HepG2 (cell line): Measurements from ENCODE around the gene DPYD. TPM values are rescaled to one million over a fixed set of nuclear protein-coding genes. Genes with fewer than 3 reads are reported as not detected.

ENCODE experiments used
- ATAC-seq: fragments of 200-7000 bp; cut with Tn5 transposase; 3 replicates; pipeline ENCODE4 v1.9.1; 2020; ENCODE audit warnings: mild to moderate bottlenecking, moderate library complexity
- BruUV-seq: library from RNA; stranded (reverse); fragments of 400-500 nt; replicated peaks from 2 replicates; lab custom pipeline; 2021; lab: Mats Ljungman, UMichigan
- CTCF ChIA-PET: fragments of 300-600 bp; formaldehyde crosslinking; extraction: SDS; loops from one replicate; lab custom pipeline; 2021; ENCODE audit warnings: low total read pairs, inconsistent platforms, low intra/inter-chr PET ratio; lab: Yijun Ruan, JAX
- POLR2A ChIA-PET: fragments of 350-600 bp; sonication (Branson Sonifier 250); formaldehyde crosslinking; loops from one replicate; lab custom pipeline; 2020; ENCODE audit warnings: antibody characterized with exemption, inconsistent platforms; lab: Yijun Ruan, JAX
- DNase-seq: peaks from one replicate; pipeline ENCODE4 v3.0.0-alpha.2; 2015; ENCODE audit warnings: low spot score
- FAIRE-seq: peaks from 3 replicates; lab custom pipeline; 2011; peaks lifted over from hg19 to GRCh38; lab: Jason Lieb, UNC
- H2AFZ ChIP-seq: one replicate; pipeline ENCODE4 v1.6.1; 2011; ENCODE audit warnings: low read length, inconsistent platforms
- H3K27ac ChIP-seq: fragments of 300-600 bp; 3 replicates; pipeline ENCODE4 v1.8.0; 2011; ENCODE audit warnings: mixed run types, mild to moderate bottlenecking, mixed read lengths, low read length, inconsistent platforms; ENCODE audit not compliant: insufficient read depth; ENCODE audit errors: extremely low read length
- H3K27me3 ChIP-seq, 2 experiments: fragments of 200-600 bp in 1 of 2; 2 replicates in 1 of 2; 3 replicates in 1 of 2; pipeline versions ENCODE4 v1.6.0 to v1.8.0; 2011; ENCODE audit warnings: low read length in 2 of 2, mild to moderate bottlenecking in 2 of 2, moderate library complexity in 2 of 2, inconsistent platforms in 1 of 2; ENCODE audit not compliant: insufficient read depth in 2 of 2, control insufficient read depth in 1 of 2
- H3K36me3 ChIP-seq, 2 experiments: fragments of 200-600 bp in 1 of 2; replicated peaks in 1 of 2; 2 replicates in 1 of 2; 3 replicates in 1 of 2; pipeline versions ENCODE4 v1.5.1 to v1.8.0; 2011; ENCODE audit warnings: low read length in 2 of 2, inconsistent platforms in 1 of 2; ENCODE audit not compliant: insufficient read depth in 2 of 2, control insufficient read depth in 1 of 2
- H3K4me1 ChIP-seq: 2 replicates; pipeline ENCODE4 v1.5.1; 2012; ENCODE audit warnings: low read length, inconsistent platforms; ENCODE audit not compliant: insufficient read depth
- H3K4me2 ChIP-seq: 2 replicates; pipeline ENCODE4 v1.6.0; 2011; ENCODE audit warnings: low read depth, low read length, inconsistent platforms
- H3K4me3 ChIP-seq, 3 experiments: fragments of 200-600 bp in 1 of 3; sonication (generic), shearing (Covaris generic) in 1 of 3; replicated peaks in 1 of 3; 2 replicates each; pipeline ENCODE4 v1.5.1; 2011 to 2016; ENCODE audit warnings: low read length in 3 of 3, inconsistent platforms in 2 of 3, low read depth in 2 of 3, mild to moderate bottlenecking in 2 of 3, control low read depth in 1 of 3, mixed read lengths in 1 of 3; ENCODE audit not compliant: insufficient read depth in 1 of 3
- H3K79me2 ChIP-seq: one replicate; pipeline ENCODE4 v1.6.1; 2011; ENCODE audit warnings: low read length, inconsistent platforms; ENCODE audit not compliant: insufficient read depth
- H3K9ac ChIP-seq: 2 replicates; pipeline ENCODE4 v1.6.0; 2011; ENCODE audit warnings: mild to moderate bottlenecking, low read depth, low read length, inconsistent platforms; ENCODE audit not compliant: insufficient read depth
- H3K9me3 ChIP-seq: 2 replicates; pipeline ENCODE4 v1.5.1; 2012; ENCODE audit warnings: mild to moderate bottlenecking, low read length
- H4K20me1 ChIP-seq: 2 replicates; pipeline ENCODE4 v1.6.0; 2011; ENCODE audit warnings: inconsistent platforms, mild to moderate bottlenecking, low read length, moderate library complexity; ENCODE audit not compliant: insufficient read depth
- BRD4 ChIP-seq: sonication (generic); formaldehyde crosslinking; IDR thresholded peaks from 2 replicates; pipeline ENCODE4 v1.4.0; 2020; ENCODE audit warnings: missing genetic modification reagents
- GRHL1 ChIP-seq: sonication (generic); formaldehyde crosslinking; conservative IDR thresholded peaks from 2 replicates; pipeline ENCODE4 v1.8.0; 2022; ENCODE audit warnings: missing genetic modification reagents
- HHEX ChIP-seq: IDR thresholded peaks from 2 replicates; pipeline ENCODE4 v1.6.1; 2016; ENCODE audit warnings: control low read depth
- MIER3 ChIP-seq: IDR thresholded peaks from 2 replicates; pipeline ENCODE4 v1.6.1; 2016; ENCODE audit warnings: missing compliant biosample characterization, borderline replicate concordance
- NRL ChIP-seq: sonication (generic); formaldehyde crosslinking; IDR thresholded peaks from 2 replicates; pipeline ENCODE4 v1.5.0; 2020; ENCODE audit warnings: missing genetic modification reagents, mild to moderate bottlenecking, moderate library complexity, borderline replicate concordance
- PBX2 ChIP-seq: IDR thresholded peaks from 2 replicates; pipeline ENCODE4 v1.6.1; 2016; ENCODE audit warnings: control low read depth
- POLR2AphosphoS5 ChIP-seq: IDR thresholded peaks from 2 replicates; pipeline ENCODE4 v1.6.1; 2012; ENCODE audit warnings: low read depth, low read length
- SNAPC2 ChIP-seq: sonication (generic); formaldehyde crosslinking; IDR thresholded peaks from 2 replicates; pipeline ENCODE4 v1.8.1; 2022; ENCODE audit warnings: mild to moderate bottlenecking, missing genetic modification reagents
- TGIF2 ChIP-seq: IDR thresholded peaks from 2 replicates; pipeline ENCODE4 v1.6.1; 2016; ENCODE audit warnings: control low read depth, missing compliant biosample characterization
- WGBS: methylation state at CpG from one replicate; pipeline ENCODE4 v1.1.6; 2017; ENCODE audit warnings: low lambda C conversion rate; 5-methylcytosine and 5-hydroxymethylcytosine counted together
- in situ Hi-C: cut with HindIII; loops from 2 replicates; pipeline ENCODE4 v1.10.0; 2017; ENCODE audit warnings: low pct_unique_long_range_greater_than_20kb; ENCODE audit not compliant: extremely low pct_ligation_motif_present
- intact Hi-C: fragments of 100-400 bp; cut with micrococcal nuclease; formaldehyde crosslinking; loops from one replicate; pipeline ENCODE4 v1.10.0; 2022; ENCODE audit not compliant: unreplicated experiment
- polyA plus RNA-seq, 8 experiments: library from polyadenylated mRNA; depleted of rRNA in 3 of 8; stranded (reverse) in 7 of 8; unstranded in 1 of 8; fragments of >200 nt; fragmentation: Illumina TruSeq in 4 of 8; extraction: Trizol in 4 of 8; gene quantifications; 2 replicates each; pipeline versions ENCODE4 v1.2.1 to v1.2.3, GENCODE V29; 2011 to 2016; ENCODE audit warnings: low read depth in 4 of 8, missing spikeins in 1 of 8, mixed read lengths in 1 of 8; ENCODE audit not compliant: insufficient read depth in 1 of 8
- total RNA-seq, 5 experiments: library from RNA; depleted of rRNA; stranded (reverse); fragments of >200 nt; fragmentation: Illumina TruSeq; extraction: Trizol; gene quantifications; 2 replicates each; pipeline ENCODE4 v1.2.3, GENCODE V29; 2016; ENCODE audit warnings: low read depth in 1 of 5

Gene DPYD
- total and polyA plus RNA-seq, 2 of the 13 experiments (the other 11 are each of a cell fraction or from before 2014, with no cell fraction given), result 1.3 to 3.4 TPM

- TF ChIP-seq SNAPC2 (CRISPR knock-in tag) (no peak), NRL (no peak)
These were observed 297.6 kb downstream of the DPYD start (continued) for GRCh38 chr1:97623220-97623619.

DNA sequence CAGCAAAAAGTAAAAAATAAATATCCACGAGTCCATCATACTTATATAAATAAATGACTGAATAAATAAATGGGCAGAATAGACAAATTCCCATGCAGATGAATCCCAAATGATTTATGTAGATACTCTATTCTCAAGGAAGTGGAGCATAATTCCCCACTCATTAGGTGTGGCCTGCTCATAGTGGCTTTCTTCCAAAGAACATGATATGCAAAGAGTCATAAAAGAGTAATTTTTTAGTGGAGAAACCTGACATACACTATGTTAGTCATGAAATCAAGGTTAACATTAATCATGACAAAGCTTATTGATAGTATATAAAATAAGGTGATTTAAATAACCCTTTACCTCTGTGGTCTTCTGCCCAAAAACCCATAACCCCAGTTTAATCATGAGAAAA, 298.9 kb downstream of the DPYD start:
- Histone ChIP-seq H3K27me3 (no peaks in the 10 kb centered on the region), H3K9me3 (no peaks in the 10 kb centered on the region), H3K4me3 (no peak overlapping the region), H3K4me2 (no peak overlapping the region), H3K79me2 (no peaks in the 10 kb centered on the region), H2AFZ (no peak overlapping the region), H4K20me1 (no peaks in the 10 kb centered on the region), H3K4me1 (no peaks in the 10 kb centered on the region), H3K36me3 (no peaks in the 10 kb centered on the region), H3K9ac (no peak overlapping the region), H3K27ac (no peak overlapping the region)
- intact Hi-C loops, result no loop called here
- FAIRE-seq (no peak), ATAC-seq (no peak), DNase-seq (no peak)
- ChIA-PET POLR2A (no interaction called here), CTCF (no interaction called here)
- TF ChIP-seq GRHL1 (CRISPR knock-in tag) (no peak), BRD4 (CRISPR knock-in tag) (no peak), POLR2AphosphoS5 (no peak), HHEX (no peak), TGIF2 (CRISPR knock-in tag) (no peak), PBX2 (CRISPR knock-in tag) (no peak), MIER3 (CRISPR knock-in tag) (no peak)
- in situ Hi-C loops, result no loop called here
- no TSS peak for BruUV-seq
- WGBS, result 36% methylated on average over 1 of the region's 1 CpG
